Limb (tissue), 2 donors: ENCODE measurements around the gene PBX2.
"Not testable (repeated sequence)": the region's sequence is repeated elsewhere in the genome, so short reads cannot be mapped to it uniquely, and the experiment has no call there.

Experiments
- DNase-seq, 2 donors: peaks; one replicate each; pipeline ENCODE4 v3.0.0-alpha.2; 2016; ENCODE audit errors: extremely low spot score in 2 of 2

PBX2 gene

DNA sequence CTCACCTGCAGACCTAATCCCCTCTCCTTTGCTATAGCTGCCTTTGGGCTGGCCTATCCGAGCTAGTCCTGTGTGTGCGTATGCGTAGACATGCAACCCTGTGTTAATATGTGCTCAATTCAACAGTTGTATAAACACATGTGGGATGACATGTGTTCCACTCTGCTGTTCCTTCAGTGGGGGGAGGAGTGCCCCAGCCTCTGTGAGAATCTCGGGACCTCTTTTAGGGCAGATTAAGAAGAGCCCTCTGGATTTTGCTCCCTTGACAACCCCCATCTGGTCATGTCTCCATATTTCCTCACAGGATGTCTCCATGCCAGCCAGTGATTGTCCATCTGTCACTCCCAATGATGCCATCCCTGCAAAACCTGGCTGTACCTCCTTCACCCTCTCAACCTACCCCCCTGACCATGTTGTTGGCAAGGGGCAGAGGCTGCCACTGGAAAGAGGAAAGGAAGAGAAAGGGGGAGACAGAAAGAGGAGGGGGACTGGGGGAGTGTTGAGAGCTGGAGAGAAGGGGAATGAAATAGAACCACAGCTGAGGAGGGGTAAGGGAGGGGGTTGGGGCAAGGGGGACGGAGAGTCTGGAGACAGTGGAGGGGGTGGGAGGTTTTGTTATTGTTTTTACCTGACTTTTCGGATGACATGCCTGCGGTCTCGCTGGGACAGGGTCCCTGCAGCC lies 38.7 kb downstream of the PBX2 start:
- DNase-seq: peak in 1 of 2 donors; percentile 42

DNA sequence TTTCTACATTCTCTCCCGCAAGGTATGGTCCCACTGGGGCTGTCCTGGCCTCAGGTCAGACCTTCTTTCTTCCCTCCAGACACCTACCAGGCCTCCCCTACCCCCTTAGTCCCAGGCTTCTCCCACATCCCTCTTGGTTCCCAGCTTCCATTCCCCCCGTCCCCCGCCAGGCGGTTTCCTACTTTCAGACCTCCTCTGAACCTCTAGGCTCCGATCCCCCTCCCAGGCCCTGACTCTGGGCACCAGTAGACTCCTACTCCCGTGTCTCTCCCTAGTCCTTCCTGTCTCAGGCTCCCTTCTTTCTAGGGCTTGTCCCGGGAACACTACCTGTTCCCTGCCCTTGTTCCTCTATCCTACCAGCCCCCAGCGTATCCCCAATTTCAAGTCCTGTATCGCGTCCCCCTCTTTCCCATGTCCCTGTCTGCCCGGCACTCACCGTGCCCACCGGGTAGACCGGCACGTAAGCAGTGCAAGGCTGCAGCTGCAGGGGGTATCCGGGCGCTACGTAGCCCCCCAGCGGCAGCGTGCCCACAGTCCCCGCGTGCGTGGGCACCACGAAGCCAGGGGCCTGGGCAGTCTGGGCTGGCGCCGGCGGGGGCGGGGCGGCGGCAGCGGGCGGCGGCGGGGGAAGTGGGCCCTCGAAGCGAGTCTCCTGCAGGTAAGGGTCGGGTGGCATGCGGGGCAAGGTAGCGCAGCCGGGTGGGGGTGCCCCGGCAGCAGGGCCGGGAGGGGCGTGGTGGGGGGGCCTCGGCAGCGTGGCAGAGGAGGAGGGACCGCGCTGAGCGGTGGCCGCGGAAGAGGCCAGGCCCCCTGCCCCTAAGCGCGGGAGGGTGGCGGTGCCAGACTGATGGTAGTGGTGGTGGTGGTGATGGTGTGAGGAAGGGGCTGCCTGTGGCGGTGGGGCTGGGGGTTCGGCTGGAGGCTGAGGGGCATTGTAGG lies 39.8 kb downstream of the PBX2 start:
- peak in 1 of 2 donors; percentile 42 for DNase-seq

DNA sequence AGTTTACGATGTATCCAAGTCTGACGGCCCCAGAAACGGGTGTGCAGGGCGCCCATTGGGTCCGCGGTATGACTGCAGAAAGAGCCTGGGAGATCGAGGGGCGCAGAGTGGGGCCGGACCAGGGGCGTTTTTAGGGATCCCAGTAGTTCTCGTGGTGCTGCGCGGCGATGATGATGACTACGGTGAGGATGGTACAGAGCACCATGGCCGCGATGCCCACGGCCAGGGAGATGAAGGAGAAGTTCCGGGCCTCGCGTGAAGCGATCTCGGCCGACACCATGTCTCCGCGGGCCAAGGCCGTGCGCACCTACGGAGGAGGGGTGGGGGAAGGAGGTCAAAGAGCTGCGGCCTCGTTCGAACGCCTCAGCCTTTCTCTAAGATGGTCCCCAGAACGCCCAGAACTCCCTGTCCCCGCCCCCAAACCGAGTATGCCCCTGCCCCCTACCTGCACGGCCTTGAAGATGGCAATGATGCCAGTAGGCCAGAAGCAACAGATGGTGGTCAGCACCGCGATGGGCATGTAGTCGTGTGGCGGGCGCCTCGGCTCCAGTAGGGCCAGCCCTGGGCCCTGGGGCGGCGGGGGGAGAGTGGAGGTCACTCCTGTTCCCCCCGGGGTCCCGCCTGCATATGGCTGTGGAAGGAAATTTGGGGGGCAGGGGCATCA lies 40.8 kb downstream of the PBX2 start:
- DNase-seq: no peak

DNA sequence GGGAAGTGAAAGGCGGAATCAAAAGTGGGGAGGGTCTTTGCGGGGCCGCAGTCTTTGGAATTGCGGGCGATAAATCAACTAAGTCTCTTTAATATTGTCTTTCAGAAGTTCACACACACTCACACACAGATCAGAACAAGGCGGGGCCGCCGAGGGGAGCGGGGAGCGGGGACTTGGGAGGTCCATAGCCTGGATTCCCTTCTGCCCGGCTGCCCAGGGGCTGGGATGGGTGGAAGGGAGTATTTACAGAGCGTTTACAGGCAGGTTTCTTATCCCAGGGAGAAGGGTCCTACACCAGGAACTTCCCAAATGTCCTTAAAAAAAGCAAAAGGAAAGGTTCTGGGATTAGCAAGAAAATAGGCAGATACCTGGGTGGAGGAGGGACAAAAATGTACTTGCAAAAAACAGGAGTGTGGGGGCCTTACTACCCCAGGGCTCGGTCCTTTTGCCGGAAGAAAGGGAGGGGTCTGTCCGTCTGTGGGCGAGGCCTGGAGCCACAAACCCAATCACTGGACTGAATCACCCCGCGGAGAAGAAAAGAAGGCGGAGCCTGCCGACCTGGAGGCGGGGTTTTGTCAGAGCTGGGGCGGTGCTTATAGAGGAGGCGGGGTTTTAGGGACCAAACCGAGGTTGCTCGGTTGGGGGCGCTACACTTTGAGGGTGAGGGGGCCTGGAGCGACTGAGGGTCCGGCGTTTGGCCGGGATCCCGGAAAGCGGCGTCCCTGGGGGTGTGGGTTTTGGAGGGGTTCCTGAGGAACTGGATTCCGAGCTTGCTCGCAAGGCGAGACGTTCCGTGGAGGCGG lies 41.5 kb downstream of the PBX2 start:
- DNase-seq: peak in 1 of 2 donors; percentile 86

DNA sequence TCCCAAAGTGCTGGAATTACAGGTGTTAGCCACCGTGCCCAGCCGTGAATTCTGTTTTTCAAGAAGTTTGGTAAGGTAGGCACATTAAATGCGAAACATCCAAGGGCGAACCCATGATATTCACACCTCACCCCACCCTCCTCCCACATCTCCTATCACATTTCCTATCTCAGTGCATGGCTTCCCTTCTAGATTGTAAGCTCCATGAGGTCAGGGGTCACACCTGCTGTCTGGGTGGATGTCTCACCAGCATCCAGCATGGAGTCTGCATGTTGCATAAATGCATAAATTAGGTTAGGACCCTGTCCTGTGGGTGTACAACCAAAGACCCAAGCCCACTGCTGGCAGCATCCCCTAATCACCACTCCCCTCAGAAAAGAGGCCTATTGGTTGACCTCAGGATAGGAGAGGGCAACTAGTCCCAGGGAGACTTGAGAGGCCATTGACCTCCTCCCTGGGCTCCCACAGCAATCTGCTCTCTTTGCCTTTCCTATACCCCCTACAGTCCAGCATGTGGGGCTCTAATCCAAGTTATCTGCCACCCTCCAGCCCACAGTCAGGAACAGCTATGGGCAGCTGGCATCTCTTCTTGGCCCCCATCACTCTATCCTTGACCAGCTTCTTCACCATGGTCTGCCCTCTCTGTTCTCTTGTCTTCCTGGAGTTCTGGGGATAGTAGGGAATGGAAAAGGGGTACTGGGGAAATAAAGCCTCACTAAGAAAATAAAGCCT lies 42.4 kb downstream of the PBX2 start:
- DNase-seq: no peak

DNA sequence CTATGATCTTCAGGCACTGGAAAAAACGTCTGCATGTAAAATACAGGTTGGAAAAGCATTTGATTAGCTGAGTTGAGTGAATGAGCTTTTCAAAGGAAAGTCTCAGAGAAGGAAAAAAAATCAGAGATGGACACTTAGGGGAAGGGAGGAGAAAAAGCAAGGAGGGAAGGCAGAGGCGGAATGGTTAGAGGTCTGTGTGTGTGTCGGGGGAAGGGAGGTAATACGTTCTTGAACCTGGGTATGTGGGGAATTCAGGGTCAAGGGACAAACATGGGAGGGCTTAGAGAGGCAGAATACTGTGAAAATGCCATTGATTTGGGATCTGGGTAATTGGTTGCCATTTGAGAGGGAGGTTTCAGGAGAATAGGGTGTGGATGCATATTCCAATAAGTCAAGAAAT lies 43.3 kb downstream of the PBX2 start:
- no peak for DNase-seq

DNA sequence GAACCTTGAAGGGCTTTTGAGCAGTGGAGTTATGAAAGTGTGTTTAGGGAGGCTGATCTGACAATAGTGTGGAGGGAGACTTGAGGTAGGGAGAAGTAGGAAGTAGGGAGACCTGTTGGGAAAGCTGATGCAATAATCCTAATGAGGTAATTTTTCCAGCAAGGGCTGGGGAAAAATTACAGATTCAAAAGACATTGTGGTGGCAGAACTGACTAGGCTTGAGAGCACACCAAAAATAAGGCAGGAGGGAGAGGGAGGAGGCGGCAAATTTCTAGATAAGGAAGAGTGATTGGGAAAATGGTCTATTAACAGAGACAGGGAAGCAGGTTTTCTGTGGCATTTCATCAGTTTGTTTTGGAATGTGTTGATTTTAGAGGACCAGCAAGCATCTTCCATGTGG lies 43.7 kb downstream of the PBX2 start:
- no peak for DNase-seq

DNA sequence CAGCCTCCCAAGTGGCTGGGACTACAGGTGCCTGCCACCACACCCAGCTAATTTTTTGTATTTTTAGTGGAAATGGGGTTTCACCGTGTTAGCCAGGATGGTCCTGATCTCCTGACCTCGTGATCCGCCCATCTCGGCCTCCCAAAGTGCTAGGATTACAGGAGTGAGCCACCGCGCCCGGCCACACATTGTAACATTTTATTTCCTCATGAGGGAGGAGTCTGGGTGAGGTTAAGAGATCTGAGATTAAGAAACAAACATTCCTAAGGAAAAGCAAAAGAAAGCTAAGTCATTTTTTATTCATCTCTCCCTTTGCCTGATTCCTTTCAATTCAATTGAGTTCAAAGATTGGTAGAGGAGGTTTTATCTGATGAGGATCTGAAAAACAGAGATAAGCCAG lies 45.8 kb downstream of the PBX2 start:
- not testable (repeated sequence) for DNase-seq

DNA sequence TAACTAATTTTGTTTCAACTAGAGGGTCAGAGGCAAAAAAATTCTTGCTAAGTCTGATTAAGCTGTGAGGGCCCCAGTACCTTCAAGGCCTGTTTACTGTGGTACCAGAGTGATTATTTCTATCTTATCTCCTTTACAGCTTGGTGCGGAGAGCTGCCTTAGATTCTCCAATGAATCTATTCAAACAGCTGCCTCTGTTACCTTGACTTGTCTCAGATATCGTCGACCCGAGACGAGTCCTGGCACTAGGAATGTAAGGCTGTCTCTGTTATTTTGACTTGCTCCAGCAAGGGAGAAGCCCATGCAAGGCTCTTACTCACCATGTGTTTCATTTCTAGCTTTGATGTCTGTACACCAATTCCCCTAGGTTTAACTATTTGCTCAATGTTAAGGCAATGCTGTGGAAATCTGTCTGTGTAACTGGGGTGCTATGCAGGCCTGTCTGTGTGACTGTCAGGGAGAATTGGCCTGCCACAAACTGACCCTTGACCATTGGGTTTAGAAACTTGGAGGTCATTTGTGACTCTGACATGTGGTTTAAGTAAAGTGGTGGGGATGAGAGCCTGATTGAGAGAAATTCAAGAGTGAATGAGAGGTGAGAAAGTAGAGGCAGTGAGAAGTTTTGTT lies 49.5 kb downstream of the PBX2 start:
- no peak for DNase-seq

DNA sequence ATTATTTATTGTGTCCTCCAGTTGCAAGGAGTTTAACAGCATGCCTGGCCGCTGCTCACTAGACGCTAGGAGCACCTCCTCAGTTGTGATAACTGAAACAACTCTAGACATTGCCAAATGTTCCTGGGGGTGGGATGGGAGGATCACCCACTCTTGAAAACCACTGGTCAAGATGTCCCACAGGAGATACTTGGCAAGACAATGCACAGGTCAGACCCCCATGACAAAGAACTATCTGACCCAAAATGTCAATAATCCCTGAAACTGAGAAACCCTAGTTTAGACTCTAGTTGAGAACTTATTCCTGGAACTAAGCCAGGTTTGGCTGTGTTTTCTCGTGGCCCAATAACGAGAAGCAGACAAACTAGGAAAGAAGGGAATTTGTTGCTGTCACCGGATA lies 50.4 kb downstream of the PBX2 start:
- no peak for DNase-seq

DNA sequence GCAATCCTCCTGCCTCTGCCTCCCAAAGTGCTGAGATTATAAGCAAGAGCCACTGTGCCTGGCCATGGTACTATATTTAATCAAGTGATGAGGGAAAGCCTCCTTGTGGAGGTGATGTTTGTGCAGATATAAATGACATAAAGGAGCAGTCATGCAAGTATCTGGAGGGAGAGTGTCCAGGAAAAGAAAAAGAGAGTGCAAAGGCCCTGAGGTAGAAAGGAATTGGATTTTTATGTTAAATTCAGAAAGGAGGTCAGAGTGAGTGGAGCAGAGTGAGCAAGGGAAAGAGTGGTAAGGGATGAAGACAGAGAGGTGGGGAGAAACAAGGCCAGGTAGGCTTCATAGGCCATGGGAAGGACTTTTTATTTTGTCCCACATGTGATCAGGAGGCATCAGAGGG lies 52.5 kb downstream of the PBX2 start:
- no peak for DNase-seq
